Fibroblast of lung (primary cell): ENCODE data around the gene INSRR.

Experiments
- EZH2 ChIP-seq: IDR thresholded peaks from 2 replicates; pipeline ENCODE4 v1.5.1; 2012; ENCODE audit warnings: low read length, control low read depth, mild to moderate bottlenecking; ENCODE audit errors: missing control alignments
- TF ChIP-seq, protein P1 (sequence below), 2 donors: IDR thresholded peaks in 1 of 2; conservative IDR thresholded peaks in 1 of 2; 1 replicate in 1 of 2; 2 replicates in 1 of 2; pipeline ENCODE4 v1.5.1; 2011 to 2012; ENCODE audit warnings: low read length in 2 of 2, control low read depth in 1 of 2, inconsistent platforms in 1 of 2, low read depth in 1 of 2, mild to moderate bottlenecking in 1 of 2

DNA sequence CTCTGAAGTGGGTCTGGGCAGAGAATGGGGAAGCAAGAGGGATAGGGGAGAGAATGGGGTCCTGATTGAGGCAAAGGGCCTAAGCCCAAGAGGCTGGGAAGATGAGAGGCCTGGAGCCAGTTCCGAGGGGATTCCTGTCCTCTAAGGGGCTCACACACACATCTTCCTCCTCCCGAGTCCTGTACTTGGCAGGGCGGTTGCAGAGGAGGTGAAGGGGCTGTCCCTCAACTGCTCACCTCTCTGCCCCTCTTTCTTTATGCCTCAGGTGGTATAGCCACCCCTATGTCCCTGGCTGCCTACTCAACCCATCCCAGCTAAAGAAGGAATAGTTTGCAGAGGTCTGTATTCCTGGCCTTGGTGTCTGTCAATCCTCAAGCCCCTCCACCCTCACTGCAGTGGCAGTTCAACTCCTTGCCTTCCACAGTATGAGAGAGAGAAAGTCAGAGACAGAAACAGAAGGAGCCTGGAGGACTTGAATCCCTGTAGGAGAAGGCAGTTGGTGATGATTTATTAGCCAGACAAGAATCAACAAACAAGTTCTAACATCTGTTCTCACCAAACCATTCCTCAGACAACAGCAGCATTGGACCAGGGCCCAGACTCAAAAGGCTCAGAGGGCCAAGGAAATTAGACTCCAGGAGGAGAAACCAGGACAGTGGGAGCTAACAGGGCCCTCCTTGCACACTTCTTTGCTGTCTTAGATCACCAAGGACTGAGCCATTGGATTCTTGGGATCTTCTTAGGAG is 53.0 kb downstream of the INSRR start:
- TF ChIP-seq, protein P1, sequence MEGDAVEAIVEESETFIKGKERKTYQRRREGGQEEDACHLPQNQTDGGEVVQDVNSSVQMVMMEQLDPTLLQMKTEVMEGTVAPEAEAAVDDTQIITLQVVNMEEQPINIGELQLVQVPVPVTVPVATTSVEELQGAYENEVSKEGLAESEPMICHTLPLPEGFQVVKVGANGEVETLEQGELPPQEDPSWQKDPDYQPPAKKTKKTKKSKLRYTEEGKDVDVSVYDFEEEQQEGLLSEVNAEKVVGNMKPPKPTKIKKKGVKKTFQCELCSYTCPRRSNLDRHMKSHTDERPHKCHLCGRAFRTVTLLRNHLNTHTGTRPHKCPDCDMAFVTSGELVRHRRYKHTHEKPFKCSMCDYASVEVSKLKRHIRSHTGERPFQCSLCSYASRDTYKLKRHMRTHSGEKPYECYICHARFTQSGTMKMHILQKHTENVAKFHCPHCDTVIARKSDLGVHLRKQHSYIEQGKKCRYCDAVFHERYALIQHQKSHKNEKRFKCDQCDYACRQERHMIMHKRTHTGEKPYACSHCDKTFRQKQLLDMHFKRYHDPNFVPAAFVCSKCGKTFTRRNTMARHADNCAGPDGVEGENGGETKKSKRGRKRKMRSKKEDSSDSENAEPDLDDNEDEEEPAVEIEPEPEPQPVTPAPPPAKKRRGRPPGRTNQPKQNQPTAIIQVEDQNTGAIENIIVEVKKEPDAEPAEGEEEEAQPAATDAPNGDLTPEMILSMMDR (conservative IDR thresholded peaks at IDR 0.05 in 1 of 2, IDR thresholded peaks at IDR 0.05 in 1 of 2; ENCODE audit: low read depth in 1 of 2, low read length in 2 of 2), result no peak
- TF ChIP-seq EZH2, result no peak
